Body of pancreas (tissue), 4 donors: ENCODE results near the gene USP36. TPM values are rescaled to one million over a fixed set of nuclear protein-coding genes. Genes with fewer than 3 reads are reported as not detected.

ENCODE experiments used
- ATAC-seq: fragments of 150-250 bp; one replicate; pipeline ENCODE4 v1.9.1; 2016
- DNase-seq, 4 donors: peaks; one replicate each; pipeline ENCODE4 v3.0.0-alpha.2; 2019
- H3K27ac ChIP-seq, 4 donors: fragments of 200-600 bp; sonication (generic); 1 replicate in 3 of 4; 2 replicates in 1 of 4; pipeline versions ENCODE4 v1.5.1 to v1.6.1; 2016 to 2019; ENCODE audit warnings: mild to moderate bottlenecking in 1 of 4, mixed read lengths in 1 of 4, moderate library complexity in 1 of 4
- H3K27me3 ChIP-seq, 2 donors: fragments of 200-600 bp; sonication (generic); one replicate each; pipeline ENCODE4 v1.6.0; 2016; ENCODE audit warnings: mild to moderate bottlenecking in 1 of 2
- H3K36me3 ChIP-seq, 2 donors: fragments of 200-600 bp; sonication (generic); replicated peaks in 1 of 2; 2 replicates each; pipeline ENCODE4 v1.5.1; 2016; ENCODE audit warnings: low read depth in 2 of 2; ENCODE audit not compliant: insufficient read depth in 1 of 2
- H3K4me1 ChIP-seq: fragments of 200-600 bp; sonication (generic); one replicate; pipeline ENCODE4 v1.6.0; 2016
- H3K4me3 ChIP-seq, 2 donors: fragments of 200-600 bp; sonication (generic); 1 replicate in 1 of 2; 2 replicates in 1 of 2; pipeline ENCODE4 v1.5.1; 2016 to 2019
- H3K9me3 ChIP-seq, 3 donors: fragments of 200-600 bp; sonication (generic); 1 replicate in 2 of 3; 2 replicates in 1 of 3; pipeline ENCODE4 v1.5.1; 2016
- CTCF ChIP-seq, 7 experiments: fragments of 450-650 bp in 4 of 7; fragments of 200-600 bp in 3 of 7; sonication (generic) in 3 of 7; IDR thresholded peaks; one replicate each; pipeline ENCODE4 v1.5.1; 2016 to 2019; ENCODE audit warnings: antibody characterized with exemption in 7 of 7
- POLR2A ChIP-seq, 3 donors: fragments of 450-650 bp; IDR thresholded peaks; one replicate each; pipeline ENCODE4 v1.6.1; 2016; ENCODE audit warnings: antibody characterized with exemption in 3 of 3, mild to moderate bottlenecking in 2 of 3
- WGBS, 2 donors: methylation state at CpG; one replicate each; pipeline ENCODE4 v1.1.5; 2017; 5-methylcytosine and 5-hydroxymethylcytosine counted together
- intact Hi-C: fragments of 100-400 bp; cut with DNase I; formaldehyde crosslinking; loops from one replicate; pipeline ENCODE4 v1.15.1; 2023
- total RNA-seq, 2 donors: library from RNA; depleted of rRNA; stranded (reverse); fragments of >200 nt; gene quantifications; one replicate each; pipeline ENCODE4 v1.1.0, GENCODE V29; 2016

The USP36 gene
- total RNA-seq, 2 donors from 2014 or later = 28.5 to 55.4 TPM

- H3K4me1 ChIP-seq = peaks cover 50% of the 10 kb centered on the region
- intact Hi-C loops = no loop called here
- DNase-seq = no peak
- H3K36me3 ChIP-seq = no peaks in the 10 kb centered on the region
- TF ChIP-seq POLR2A (IDR thresholded peaks at IDR 0.05) = no peak
- no peak for TF ChIP-seq CTCF (IDR thresholded peaks at IDR 0.05)
- no peaks in the 10 kb centered on the region for H3K9me3 ChIP-seq
- no peak overlapping the region for H3K4me3 ChIP-seq
- no peaks in the 10 kb centered on the region for H3K27me3 ChIP-seq
- WGBS, 2 donors = 63 to 70% methylated on average over 12 of the region's 12 CpGs
- no peak for ATAC-seq
- H3K27ac ChIP-seq = peak overlapping the region in 1 of 4 donors; percentile 70
Measured at GRCh38 chr17:78746263-78746948, 94.2 kb downstream of the USP36 start.

Other genes with a start within 250 kb of the USP36 start
- 10 to 100 TPM; 32.2 to 60.6 TPM for gene CYTH1, start 58.5 kb downstream of the USP36 start, total RNA-seq
- gene CEP295NL, start 62.4 kb upstream of the USP36 start, total RNA-seq = 1 to 10 TPM; 1.3 to 3.1 TPM
- 10 to 100 TPM; 50.1 to 53.7 TPM for gene TIMP2, start 84.6 kb upstream of the USP36 start, total RNA-seq
- gene LGALS3BP, start 139.1 kb upstream of the USP36 start, total RNA-seq = 100 to 1,000 TPM; 123 to 213 TPM
- 10 to 100 TPM; 12.5 to 17.5 TPM for gene CANT1, start 168.9 kb upstream of the USP36 start, total RNA-seq
- gene C1QTNF1, start 183.4 kb upstream of the USP36 start, total RNA-seq = 10 to 100 TPM in 1 of 2 donors, 1 to 10 TPM in 1; 8.3 to 50.1 TPM
- gene ENGASE, start 234.0 kb upstream of the USP36 start, total RNA-seq = 10 to 100 TPM; 24.9 to 50.8 TPM